Measurements from ENCODE around the gene ITGA1.

The ITGA1 gene

DNA sequence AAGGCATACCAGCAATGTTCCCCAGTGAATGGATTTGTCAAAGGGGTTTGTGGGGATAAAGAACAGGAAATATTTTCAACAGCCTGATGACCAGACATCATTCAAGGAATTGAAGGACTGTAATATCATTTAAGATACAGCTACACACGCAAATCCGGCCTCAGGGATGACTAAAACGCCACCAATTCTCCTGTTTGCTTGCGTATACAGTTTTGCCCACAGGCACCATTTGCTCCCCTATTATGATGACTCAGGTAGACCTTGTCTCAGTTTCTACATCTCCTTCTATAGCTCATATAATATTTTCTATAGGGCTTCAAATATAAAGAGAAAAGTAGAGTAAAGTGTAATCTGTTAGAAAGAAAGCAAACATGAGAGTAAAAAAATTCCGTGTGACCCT is 29.7 kb upstream of the ITGA1 start:
- no peaks in the 10 kb centered on the region for H3K9me2 ChIP-seq (replicated peaks; ENCODE audit: low read depth, low read length)
- no peak for TF ChIP-seq EZH2phosphoT487 (IDR thresholded peaks at IDR 0.05; ENCODE audit: borderline replicate concordance)

DNA sequence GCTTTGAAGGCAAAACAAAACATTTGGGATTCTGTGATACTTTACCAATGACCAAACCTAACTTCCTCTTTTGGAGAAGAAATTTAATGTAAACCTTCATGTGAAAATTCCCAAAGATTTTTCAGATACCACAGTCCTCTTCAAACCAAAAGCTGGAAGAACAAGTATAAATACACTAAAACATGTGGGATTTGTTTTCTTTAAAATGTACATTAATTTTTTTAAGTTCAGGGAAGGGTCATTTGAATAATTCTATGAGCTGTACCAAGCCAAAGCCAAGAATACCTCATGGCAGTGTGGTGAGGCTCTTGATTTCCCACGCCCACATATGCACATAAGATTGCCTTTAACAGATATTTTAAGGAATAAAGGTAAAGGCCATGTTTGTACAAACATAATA is 28.4 kb upstream of the ITGA1 start:
- Histone ChIP-seq H4K20me1 (ENCODE audit: insufficient read depth, low read length, poor library complexity, severe bottlenecking) (no peaks in the 10 kb centered on the region), H3K36me3 (ENCODE audit: insufficient read depth, low read length) (no peaks in the 10 kb centered on the region), H3K27me3 (ENCODE audit: insufficient read depth, low read length, poor library complexity, severe bottlenecking) (no peaks in the 10 kb centered on the region), H3K4me3 (ENCODE audit: low read length, poor library complexity, severe bottlenecking) (no peak overlapping the region), H3K79me2 (ENCODE audit: insufficient read depth, low read length) (no peaks in the 10 kb centered on the region), H2AFZ (ENCODE audit: low read length) (no peak overlapping the region), H3K9me3 (ENCODE audit: insufficient read depth, low read depth, low read length) (no peaks in the 10 kb centered on the region), H3K9me2 (replicated peaks; ENCODE audit: low read depth, low read length) (no peaks in the 10 kb centered on the region), H3K4me1 (ENCODE audit: insufficient read depth, low read length, poor library complexity, severe bottlenecking) (no peaks in the 10 kb centered on the region), H3K9ac (ENCODE audit: low read depth, low read length, poor library complexity, severe bottlenecking) (no peak overlapping the region), H3K4me2 (ENCODE audit: low read depth, low read length, poor library complexity, severe bottlenecking) (no peak overlapping the region), H3F3A (ENCODE audit: low read depth) (no peaks in the 10 kb centered on the region)
- no peak for TF ChIP-seq EZH2phosphoT487 (IDR thresholded peaks at IDR 0.05; ENCODE audit: borderline replicate concordance)

More for the DNA sequence above, 29.7 kb upstream of the ITGA1 start:
- Histone ChIP-seq H3K79me2 (ENCODE audit: insufficient read depth, low read length) (no peaks in the 10 kb centered on the region), H3K4me3 (ENCODE audit: low read length, poor library complexity, severe bottlenecking) (no peak overlapping the region), H2AFZ (ENCODE audit: low read length) (no peak overlapping the region), H3K4me1 (ENCODE audit: insufficient read depth, low read length, poor library complexity, severe bottlenecking) (no peaks in the 10 kb centered on the region), H3K4me2 (ENCODE audit: low read depth, low read length, poor library complexity, severe bottlenecking) (no peak overlapping the region), H3K9me3 (ENCODE audit: insufficient read depth, low read depth, low read length) (no peaks in the 10 kb centered on the region), H4K20me1 (ENCODE audit: insufficient read depth, low read length, poor library complexity, severe bottlenecking) (no peaks in the 10 kb centered on the region), H3K27me3 (ENCODE audit: insufficient read depth, low read length, poor library complexity, severe bottlenecking) (no peaks in the 10 kb centered on the region), H3K36me3 (ENCODE audit: insufficient read depth, low read length) (no peaks in the 10 kb centered on the region), H3K9ac (ENCODE audit: low read depth, low read length, poor library complexity, severe bottlenecking) (no peak overlapping the region), H3F3A (ENCODE audit: low read depth) (no peaks in the 10 kb centered on the region)

DNA sequence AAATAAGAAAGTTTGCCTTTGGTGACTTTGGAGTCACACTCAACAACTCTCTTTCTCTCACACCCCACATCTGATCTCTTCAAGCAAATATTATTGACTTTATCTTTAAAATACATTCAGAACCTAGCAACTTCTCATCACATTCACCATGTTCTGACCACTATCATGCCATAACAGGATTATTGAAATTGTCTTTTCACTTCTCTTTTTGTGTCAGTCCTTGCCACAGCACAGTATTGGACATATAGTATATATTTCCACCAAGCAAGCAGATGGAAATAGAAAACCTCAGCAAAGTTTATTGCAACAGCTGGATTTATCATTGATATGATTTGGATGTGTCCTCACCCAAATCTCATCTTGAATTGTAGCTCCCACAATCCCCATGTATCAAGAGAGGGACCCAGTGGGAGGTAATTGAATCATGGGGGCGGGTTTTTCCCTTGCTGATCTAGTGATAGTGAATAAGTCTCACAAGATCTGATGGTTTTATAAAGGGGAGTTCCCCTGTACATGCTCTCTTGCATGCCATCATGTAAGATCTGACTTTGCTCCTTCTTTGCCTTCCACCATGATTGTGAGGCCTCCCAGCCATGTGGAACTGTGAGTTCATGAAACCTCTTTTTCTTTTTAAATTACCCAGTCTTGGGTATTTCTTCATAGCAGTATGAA is 26.9 kb upstream of the ITGA1 start:
- TF ChIP-seq, protein P1, sequence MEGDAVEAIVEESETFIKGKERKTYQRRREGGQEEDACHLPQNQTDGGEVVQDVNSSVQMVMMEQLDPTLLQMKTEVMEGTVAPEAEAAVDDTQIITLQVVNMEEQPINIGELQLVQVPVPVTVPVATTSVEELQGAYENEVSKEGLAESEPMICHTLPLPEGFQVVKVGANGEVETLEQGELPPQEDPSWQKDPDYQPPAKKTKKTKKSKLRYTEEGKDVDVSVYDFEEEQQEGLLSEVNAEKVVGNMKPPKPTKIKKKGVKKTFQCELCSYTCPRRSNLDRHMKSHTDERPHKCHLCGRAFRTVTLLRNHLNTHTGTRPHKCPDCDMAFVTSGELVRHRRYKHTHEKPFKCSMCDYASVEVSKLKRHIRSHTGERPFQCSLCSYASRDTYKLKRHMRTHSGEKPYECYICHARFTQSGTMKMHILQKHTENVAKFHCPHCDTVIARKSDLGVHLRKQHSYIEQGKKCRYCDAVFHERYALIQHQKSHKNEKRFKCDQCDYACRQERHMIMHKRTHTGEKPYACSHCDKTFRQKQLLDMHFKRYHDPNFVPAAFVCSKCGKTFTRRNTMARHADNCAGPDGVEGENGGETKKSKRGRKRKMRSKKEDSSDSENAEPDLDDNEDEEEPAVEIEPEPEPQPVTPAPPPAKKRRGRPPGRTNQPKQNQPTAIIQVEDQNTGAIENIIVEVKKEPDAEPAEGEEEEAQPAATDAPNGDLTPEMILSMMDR (conservative IDR thresholded peaks at IDR 0.05; ENCODE audit: low read length) = no peak
- no peak for TF ChIP-seq EZH2phosphoT487 (IDR thresholded peaks at IDR 0.05; ENCODE audit: borderline replicate concordance)
- no peak overlapping the region for H2AFZ ChIP-seq (ENCODE audit: low read length)

DNA sequence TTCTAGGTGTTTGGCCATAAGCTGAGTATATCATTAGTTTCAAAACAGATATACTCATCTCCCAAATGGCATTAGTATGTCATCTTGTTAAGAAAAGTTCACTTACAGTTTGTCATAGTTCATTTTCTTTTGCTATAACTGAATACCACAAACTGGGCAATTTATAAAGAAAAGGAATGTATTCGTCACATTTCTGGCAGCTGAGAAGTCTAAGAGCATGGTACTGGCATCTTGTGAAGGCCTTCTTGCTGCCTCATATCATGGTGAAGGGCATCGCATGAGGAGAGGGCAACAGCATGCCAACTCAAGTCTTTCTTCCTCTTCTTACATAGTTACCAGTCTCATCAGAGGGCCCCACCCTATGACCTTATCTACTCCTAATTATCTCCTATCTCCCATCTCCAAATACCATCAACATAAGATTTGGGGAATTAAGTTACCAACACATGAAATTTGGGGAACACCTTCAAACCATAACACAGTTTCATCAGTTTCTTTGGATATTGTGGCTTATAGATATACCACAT is 20.4 kb upstream of the ITGA1 start:
- Histone ChIP-seq H2AFZ (ENCODE audit: low read length) (no peak overlapping the region), H3F3A (ENCODE audit: low read depth) (no peaks in the 10 kb centered on the region), H3K4me1 (ENCODE audit: insufficient read depth, low read length, poor library complexity, severe bottlenecking) (peaks cover 13% of the 10 kb centered on the region), H3K27me3 (ENCODE audit: insufficient read depth, low read length, poor library complexity, severe bottlenecking) (no peaks in the 10 kb centered on the region), H3K36me3 (ENCODE audit: insufficient read depth, low read length) (no peaks in the 10 kb centered on the region), H3K9me3 (ENCODE audit: insufficient read depth, low read depth, low read length) (no peaks in the 10 kb centered on the region), H4K20me1 (ENCODE audit: insufficient read depth, low read length, poor library complexity, severe bottlenecking) (no peaks in the 10 kb centered on the region), H3K9ac (ENCODE audit: low read depth, low read length, poor library complexity, severe bottlenecking) (no peak overlapping the region), H3K9me2 (replicated peaks; ENCODE audit: low read depth, low read length) (no peaks in the 10 kb centered on the region), H3K79me2 (ENCODE audit: insufficient read depth, low read length) (no peaks in the 10 kb centered on the region), H3K4me3 (ENCODE audit: low read length, poor library complexity, severe bottlenecking) (no peak overlapping the region), H3K4me2 (ENCODE audit: low read depth, low read length, poor library complexity, severe bottlenecking) (no peak overlapping the region)
- no peak for TF ChIP-seq EZH2phosphoT487 (IDR thresholded peaks at IDR 0.05; ENCODE audit: borderline replicate concordance)
- TF ChIP-seq, protein P1 (conservative IDR thresholded peaks at IDR 0.05; ENCODE audit: low read length) = no peak

More for the DNA sequence above, 26.9 kb upstream of the ITGA1 start:
- Histone ChIP-seq H3K4me2 (ENCODE audit: low read depth, low read length, poor library complexity, severe bottlenecking) (no peak overlapping the region), H3K36me3 (ENCODE audit: insufficient read depth, low read length) (no peaks in the 10 kb centered on the region), H3K9me3 (ENCODE audit: insufficient read depth, low read depth, low read length) (no peaks in the 10 kb centered on the region), H3K4me3 (ENCODE audit: low read length, poor library complexity, severe bottlenecking) (no peak overlapping the region), H3K27me3 (ENCODE audit: insufficient read depth, low read length, poor library complexity, severe bottlenecking) (no peaks in the 10 kb centered on the region), H3K9me2 (replicated peaks; ENCODE audit: low read depth, low read length) (no peaks in the 10 kb centered on the region), H3F3A (ENCODE audit: low read depth) (no peaks in the 10 kb centered on the region), H3K79me2 (ENCODE audit: insufficient read depth, low read length) (no peaks in the 10 kb centered on the region), H3K4me1 (ENCODE audit: insufficient read depth, low read length, poor library complexity, severe bottlenecking) (no peaks in the 10 kb centered on the region), H4K20me1 (ENCODE audit: insufficient read depth, low read length, poor library complexity, severe bottlenecking) (no peaks in the 10 kb centered on the region), H3K9ac (ENCODE audit: low read depth, low read length, poor library complexity, severe bottlenecking) (no peak overlapping the region)

Data from Loucy (cell line).